SW 1271 (cell line): ENCODE data around the gene PRKCG.

ENCODE experiments used
- DNase-seq, 2 experiments: peaks; one replicate each; lab custom pipeline; 2025; lab: John Stamatoyannopoulos, UW

Gene PRKCG

GRCh38 chr19:53872762-53873161 lies 9.2 kb upstream of the PRKCG start:
- DNase-seq: no peak

- no peak for DNase-seq
Observed at GRCh38 chr19:53873773-53874605, 8.0 kb upstream of the PRKCG start.

- no peak for DNase-seq
Observed at GRCh38 chr19:53874606-53874990, 7.4 kb upstream of the PRKCG start.

- DNase-seq: no peak
Observed at GRCh38 chr19:53875602-53876325, 6.2 kb upstream of the PRKCG start.

GRCh38 chr19:53876651-53877224 lies 5.3 kb upstream of the PRKCG start:
- peak in 1 of 2 experiments; percentile 29 for DNase-seq

GRCh38 chr19:53877361-53877766 lies 4.6 kb upstream of the PRKCG start:
- peak in 1 of 2 experiments; percentile 21 for DNase-seq

GRCh38 chr19:53878776-53879139 lies 3.2 kb upstream of the PRKCG start:
- no peak for DNase-seq

GRCh38 chr19:53879140-53880081 lies 2.6 kb upstream of the PRKCG start:
- peak; percentile 69 to 80 for DNase-seq

- DNase-seq: no peak
Observed at GRCh38 chr19:53880711-53881481, 1.1 kb upstream of the PRKCG start.

GRCh38 chr19:53882391-53883050 lies 524 bp downstream of the PRKCG start:
- no peak for DNase-seq

GRCh38 chr19:53883231-53883661 lies 1.2 kb downstream of the PRKCG start:
- DNase-seq: no peak

GRCh38 chr19:53883741-53884140 lies 1.7 kb downstream of the PRKCG start:
- no peak for DNase-seq

GRCh38 chr19:53884256-53884655 lies 2.3 kb downstream of the PRKCG start:
- DNase-seq: no peak

GRCh38 chr19:53885036-53885435 lies 3.0 kb downstream of the PRKCG start:
- DNase-seq: no peak

- DNase-seq: no peak
Observed at GRCh38 chr19:53892301-53892980, 10.4 kb downstream of the PRKCG start.

- DNase-seq: no peak
Observed at GRCh38 chr19:53892981-53893325, 11.0 kb downstream of the PRKCG start.

GRCh38 chr19:53894707-53895106 lies 12.7 kb downstream of the PRKCG start:
- no peak for DNase-seq

- DNase-seq: no peak
Observed at GRCh38 chr19:53896682-53897081, 14.7 kb downstream of the PRKCG start.

- DNase-seq: no peak
Observed at GRCh38 chr19:53897459-53897858, 15.5 kb downstream of the PRKCG start.

GRCh38 chr19:53898166-53898565 lies 16.2 kb downstream of the PRKCG start:
- no peak for DNase-seq
